Naive B cell (primary cell): ENCODE data around the gene TPSB2. TPM values are rescaled to one million over a fixed set of nuclear protein-coding genes. Genes with fewer than 3 reads are reported as not detected.
"Not testable (repeated sequence)": the region's sequence is repeated elsewhere in the genome, so short reads cannot be mapped to it uniquely, and the experiment has no call there.

ENCODE experiments used
- ATAC-seq, 2 donors: fragments of 150-1000 bp; cut with Tn5 transposase; 2 replicates each; pipeline ENCODE4 v1.10.0; 2021; ENCODE audit warnings: low read depth in 2 of 2, mild to moderate bottlenecking in 2 of 2, moderate library complexity in 2 of 2
- DNase-seq: peaks from one replicate; pipeline ENCODE4 v3.0.0; 2022
- H3K27ac Mint-ChIP-seq, 6 donors: one replicate each; pipeline ENCODE4 v1.8.0; 2020 to 2022; ENCODE audit warnings: mild to moderate bottlenecking in 6 of 6, mixed read lengths in 6 of 6, moderate library complexity in 5 of 6, inconsistent platforms in 2 of 6
- H3K27me3 Mint-ChIP-seq, 3 donors: one replicate each; pipeline ENCODE4 v1.8.0; 2021 to 2022; ENCODE audit warnings: mixed read lengths in 3 of 3, mild to moderate bottlenecking in 1 of 3
- H3K36me3 Mint-ChIP-seq, 2 donors: one replicate each; pipeline ENCODE4 v1.8.0; 2020 to 2022; ENCODE audit warnings: mixed read lengths in 2 of 2, inconsistent platforms in 1 of 2, mild to moderate bottlenecking in 1 of 2
- H3K4me1 Mint-ChIP-seq, 3 donors: one replicate each; pipeline ENCODE4 v1.8.0; 2020 to 2022; ENCODE audit warnings: mixed read lengths in 3 of 3, inconsistent platforms in 1 of 3, mild to moderate bottlenecking in 1 of 3, moderate library complexity in 1 of 3
- H3K4me3 Mint-ChIP-seq, 8 donors: one replicate each; pipeline ENCODE4 v1.8.0; 2020 to 2022; ENCODE audit warnings: mild to moderate bottlenecking in 8 of 8, mixed read lengths in 8 of 8, moderate library complexity in 8 of 8, inconsistent platforms in 2 of 8
- H3K9me3 Mint-ChIP-seq, 7 donors: one replicate each; pipeline ENCODE4 v1.8.0; 2020 to 2022; ENCODE audit warnings: mixed read lengths in 7 of 7, mild to moderate bottlenecking in 5 of 7, inconsistent platforms in 2 of 7, moderate library complexity in 1 of 7
- polyA plus RNA-seq, 6 donors: library from polyadenylated mRNA; unstranded; fragments of 300-500 nt; fragmentation: Illumina TruSeq; gene quantifications; one replicate each; pipeline ENCODE4 v1.2.3, GENCODE V29; 2021; ENCODE audit warnings: low read depth in 6 of 6

TPSB2 gene
- polyA plus RNA-seq, 6 donors from 2014 or later: not detected

DNA sequence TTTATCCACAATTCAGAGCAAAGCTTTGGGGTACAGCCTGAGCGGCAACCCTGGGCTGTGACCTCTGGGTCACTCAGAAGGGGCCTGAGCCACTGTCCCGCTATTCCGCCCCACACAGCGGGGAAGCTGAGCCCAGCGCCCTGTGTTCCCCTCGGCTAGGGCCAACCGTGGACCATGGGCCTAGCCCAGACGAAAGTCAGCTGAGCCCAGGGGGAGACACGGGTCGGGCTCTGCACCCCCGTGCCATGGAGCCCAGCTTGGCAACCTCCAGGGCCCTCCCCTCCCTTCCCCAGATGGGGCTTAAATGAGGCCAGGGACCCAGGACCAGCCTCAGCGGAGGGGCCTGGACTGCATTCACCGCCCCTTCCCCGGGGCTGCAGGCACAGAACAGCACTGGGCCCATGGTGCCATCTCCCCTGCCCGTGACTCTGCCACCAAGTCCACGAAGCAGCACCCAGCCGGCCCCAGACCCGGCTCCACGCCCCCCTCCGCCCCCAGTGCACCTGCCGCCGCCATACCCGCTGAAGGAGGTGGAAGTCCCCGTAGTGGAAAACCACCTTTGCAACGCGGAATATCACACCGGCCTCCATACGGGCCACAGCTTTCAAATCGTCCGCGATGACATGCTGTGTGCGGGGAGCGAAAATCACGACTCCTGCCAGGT is 27.7 kb upstream of the TPSB2 start:
- Mint-ChIP-seq H3K4me3 (no peak overlapping the region), H3K27ac (no peak overlapping the region), H3K36me3 (no peaks in the 10 kb centered on the region), H3K4me1 (peaks cover 6% of the 10 kb centered on the region in 3 donors), H3K9me3 (no peaks in the 10 kb centered on the region), H3K27me3 (peaks cover 4 to 52% (median 26%) of the 10 kb centered on the region in 3 donors)
- DNase-seq: no peak
- no peak for ATAC-seq

DNA sequence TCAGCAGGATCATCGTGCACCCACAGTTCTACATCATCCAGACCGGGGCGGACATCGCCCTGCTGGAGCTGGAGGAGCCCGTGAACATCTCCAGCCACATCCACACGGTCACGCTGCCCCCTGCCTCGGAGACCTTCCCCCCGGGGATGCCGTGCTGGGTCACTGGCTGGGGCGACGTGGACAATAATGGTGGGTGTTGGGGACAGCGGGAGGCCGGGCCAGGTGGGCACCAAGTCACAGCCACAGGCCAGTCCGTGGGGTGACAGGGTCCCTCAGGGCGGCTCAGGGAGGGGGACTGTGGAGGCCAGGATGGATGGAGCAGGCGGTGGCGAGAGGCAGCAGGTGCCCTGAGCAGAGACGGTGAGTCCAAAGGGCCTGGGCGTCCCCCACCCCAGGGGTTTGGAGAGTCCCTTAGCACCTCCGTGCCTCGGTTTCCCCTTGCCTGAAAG is 26.9 kb upstream of the TPSB2 start:
- Mint-ChIP-seq H3K4me3 (no peak overlapping the region), H3K27me3 (peaks cover 1 to 44% (median 18%) of the 10 kb centered on the region in 3 donors), H3K4me1 (peaks cover 6% of the 10 kb centered on the region in 3 donors), H3K9me3 (no peaks in the 10 kb centered on the region), H3K36me3 (no peaks in the 10 kb centered on the region), H3K27ac (no peak overlapping the region)
- no peak for DNase-seq
- ATAC-seq: no peak

DNA sequence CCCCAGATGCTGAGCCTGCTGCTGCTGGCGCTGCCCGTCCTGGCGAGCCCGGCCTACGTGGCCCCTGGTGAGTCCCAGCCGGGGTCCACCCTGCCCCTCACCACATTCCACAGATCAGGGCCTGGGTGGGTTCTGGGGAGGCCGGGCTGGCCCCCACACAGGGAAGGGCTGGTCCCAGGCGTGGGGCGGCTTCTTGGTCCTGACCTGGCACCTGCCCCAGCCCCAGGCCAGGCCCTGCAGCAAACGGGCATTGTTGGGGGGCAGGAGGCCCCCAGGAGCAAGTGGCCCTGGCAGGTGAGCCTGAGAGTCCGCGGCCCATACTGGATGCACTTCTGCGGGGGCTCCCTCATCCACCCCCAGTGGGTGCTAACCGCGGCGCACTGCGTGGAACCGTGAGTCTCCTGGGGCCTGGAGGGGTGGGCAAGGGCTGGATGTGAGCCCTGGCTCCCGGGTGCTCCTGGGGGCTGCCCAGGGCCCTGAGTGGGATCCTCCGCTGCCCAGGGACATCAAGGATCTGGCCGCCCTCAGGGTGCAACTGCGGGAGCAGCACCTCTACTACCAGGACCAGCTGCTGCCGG is 26.4 kb upstream of the TPSB2 start:
- H3K27me3 Mint-ChIP-seq: peaks cover 0 to 40% (median 17%) of the 10 kb centered on the region in 3 donors
- H3K4me1 Mint-ChIP-seq, ATAC-seq, H3K27ac Mint-ChIP-seq, H3K4me3 Mint-ChIP-seq, H3K9me3 Mint-ChIP-seq, H3K36me3 Mint-ChIP-seq, DNase-seq: not testable (repeated sequence)

DNA sequence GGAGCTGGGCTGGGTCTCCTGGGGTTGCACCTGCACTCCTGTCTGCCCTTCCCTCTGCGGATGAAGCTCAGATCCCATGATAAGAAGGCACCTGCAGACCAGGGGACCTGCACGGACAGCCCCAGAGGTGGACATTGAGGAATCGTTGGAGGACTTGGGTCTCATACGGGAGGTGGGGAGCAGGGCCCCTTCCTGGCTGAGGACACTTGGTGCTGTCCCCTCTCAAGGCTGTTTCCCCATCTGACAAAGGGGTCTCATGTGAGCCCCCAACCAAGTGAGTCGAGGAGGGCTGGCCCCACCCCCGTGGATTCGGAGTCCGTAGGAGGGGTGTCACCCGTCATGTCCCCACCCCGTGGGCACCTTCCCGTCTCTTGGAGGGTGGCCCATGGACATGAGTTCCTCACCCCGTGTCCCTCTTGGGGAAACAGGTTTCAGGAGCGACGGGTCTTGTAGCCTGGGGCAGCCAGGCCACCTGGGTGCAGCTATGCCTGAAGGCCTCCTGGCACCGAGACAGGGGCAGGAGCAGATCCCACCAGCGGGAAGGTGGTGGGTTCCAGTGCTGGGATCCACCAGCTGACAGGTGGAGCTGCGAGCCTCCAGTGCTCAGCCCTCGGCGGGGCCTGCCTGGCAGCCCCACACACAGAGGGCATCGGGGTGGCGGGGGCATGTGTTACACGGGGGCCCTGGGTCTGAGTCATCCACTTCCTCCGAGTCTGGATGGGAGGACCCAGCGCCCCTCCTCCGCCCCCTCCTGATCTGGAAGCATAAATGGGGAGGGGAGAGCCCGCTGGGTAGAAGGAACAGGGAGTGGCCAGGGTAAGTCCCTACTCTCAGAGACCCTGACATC is 25.5 kb upstream of the TPSB2 start, which contains the start of gene TPSD1:
TSS of gene TPSD1 (plus strand) at position 794 of the 847 bp plus-strand sequence. CDS start 212 bp downstream, outside the sequence.
- H3K36me3 Mint-ChIP-seq, H3K9me3 Mint-ChIP-seq, H3K4me3 Mint-ChIP-seq, DNase-seq, H3K4me1 Mint-ChIP-seq, ATAC-seq, H3K27ac Mint-ChIP-seq: not testable (repeated sequence)
- H3K27me3 Mint-ChIP-seq: peaks cover 0 to 33% (median 13%) of the 10 kb centered on the region in 3 donors

DNA sequence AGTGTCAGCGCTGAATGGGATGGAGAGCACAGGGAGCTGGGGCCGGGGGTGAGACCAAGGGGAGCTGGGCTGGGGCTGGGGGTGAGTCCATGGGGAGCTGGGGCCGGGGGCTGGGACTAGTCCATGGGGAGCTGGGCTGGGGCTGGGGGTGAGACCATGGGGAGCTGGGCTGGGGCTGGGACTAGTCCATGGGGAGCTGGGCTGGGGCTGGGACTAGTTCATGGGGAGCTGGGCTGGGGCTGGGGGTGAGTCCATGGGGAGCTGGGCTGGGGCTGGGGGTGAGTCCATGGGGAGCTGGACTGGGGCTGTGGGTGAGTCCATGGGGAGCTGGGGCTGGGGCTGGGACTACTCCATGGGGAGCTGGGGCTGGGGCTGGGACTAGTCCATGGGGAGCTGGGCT is 24.8 kb upstream of the TPSB2 start:
- H3K4me3 Mint-ChIP-seq, H3K36me3 Mint-ChIP-seq, H3K9me3 Mint-ChIP-seq, DNase-seq, H3K27ac Mint-ChIP-seq, H3K4me1 Mint-ChIP-seq, ATAC-seq: not testable (repeated sequence)
- H3K27me3 Mint-ChIP-seq: peaks cover 0 to 27% (median 9%) of the 10 kb centered on the region in 3 donors

DNA sequence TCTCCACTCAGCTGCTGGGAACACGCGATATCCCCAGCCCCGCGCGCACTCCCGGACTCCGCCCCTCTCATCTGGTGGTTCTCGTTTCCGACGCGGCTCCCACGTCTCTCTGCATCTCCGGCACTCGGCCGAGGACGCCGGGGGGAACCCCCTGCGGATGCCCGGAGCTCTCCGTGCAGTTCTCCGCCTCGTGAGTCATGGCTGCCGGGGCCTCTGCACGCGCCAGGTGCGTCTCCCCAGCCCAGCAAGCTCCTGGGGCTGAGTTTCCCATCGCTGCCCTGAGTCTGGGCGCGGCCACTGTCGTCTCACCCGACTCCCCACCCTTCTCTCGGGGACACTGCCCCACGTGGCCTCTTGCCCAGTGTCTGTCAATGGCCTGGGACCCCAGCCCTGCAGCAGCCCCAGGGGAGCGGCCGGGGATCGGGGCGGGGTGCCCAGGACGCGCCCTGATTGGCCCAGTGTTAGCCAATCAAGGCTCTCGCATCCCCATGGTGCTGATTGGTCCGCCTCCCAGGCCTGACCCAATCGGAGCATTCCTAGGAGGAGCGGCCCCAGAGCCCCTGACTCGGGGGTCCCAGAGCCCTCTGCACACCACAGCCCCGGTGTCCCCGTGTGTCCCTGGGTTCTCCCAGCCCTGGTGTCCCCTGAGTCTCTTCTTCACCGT is 23.8 kb upstream of the TPSB2 start:
- ATAC-seq, H3K36me3 Mint-ChIP-seq, H3K4me1 Mint-ChIP-seq, H3K27ac Mint-ChIP-seq, H3K9me3 Mint-ChIP-seq, H3K4me3 Mint-ChIP-seq, DNase-seq: not testable (repeated sequence)
- H3K27me3 Mint-ChIP-seq: peaks cover 0 to 20% (median 4%) of the 10 kb centered on the region in 3 donors

DNA sequence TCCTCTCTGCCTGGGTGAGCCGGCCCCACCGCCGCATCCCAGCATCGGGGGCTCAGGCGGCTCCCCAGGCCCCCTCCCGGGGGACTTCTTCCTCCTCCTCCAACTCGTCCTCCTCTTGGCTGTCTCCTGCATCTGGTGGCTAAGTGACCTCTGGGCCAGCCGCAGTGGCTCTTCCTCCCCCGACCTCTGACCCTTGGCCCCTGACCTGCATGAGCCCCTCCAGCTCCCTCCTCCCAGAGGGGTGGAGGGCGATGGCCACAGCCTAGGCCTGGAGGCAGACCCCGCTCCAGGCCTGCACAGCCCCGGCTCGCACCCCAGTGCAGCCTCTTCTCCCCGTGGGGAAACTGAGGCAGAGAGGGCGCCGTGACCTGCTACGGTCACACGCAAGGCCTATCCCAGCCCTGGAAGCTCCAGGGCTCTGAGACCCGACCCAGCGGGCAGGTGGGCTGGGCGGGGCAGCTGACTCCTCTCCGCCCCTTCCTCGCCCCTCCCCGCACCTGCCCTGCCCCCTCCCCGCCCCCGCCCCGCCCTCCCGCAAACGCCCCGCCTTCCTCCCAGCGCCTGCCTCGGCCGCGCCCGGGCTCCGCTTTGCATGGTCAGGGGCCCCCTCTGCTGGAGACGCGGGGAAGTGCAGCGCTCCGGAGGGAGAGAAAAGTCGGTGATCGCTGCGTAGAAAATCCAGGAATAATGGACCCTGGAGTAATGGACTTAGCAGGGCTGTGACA is 19.2 kb upstream of the TPSB2 start:
- Mint-ChIP-seq H3K4me1 (peaks cover 4 to 10% (median 5%) of the 10 kb centered on the region in 3 donors), H3K27me3 (peaks cover 0 to 27% (median 5%) of the 10 kb centered on the region in 3 donors)
- H3K36me3 Mint-ChIP-seq, H3K9me3 Mint-ChIP-seq, H3K27ac Mint-ChIP-seq, DNase-seq, H3K4me3 Mint-ChIP-seq: not testable (repeated sequence)
- peak; percentile 68 to 72 for ATAC-seq

DNA sequence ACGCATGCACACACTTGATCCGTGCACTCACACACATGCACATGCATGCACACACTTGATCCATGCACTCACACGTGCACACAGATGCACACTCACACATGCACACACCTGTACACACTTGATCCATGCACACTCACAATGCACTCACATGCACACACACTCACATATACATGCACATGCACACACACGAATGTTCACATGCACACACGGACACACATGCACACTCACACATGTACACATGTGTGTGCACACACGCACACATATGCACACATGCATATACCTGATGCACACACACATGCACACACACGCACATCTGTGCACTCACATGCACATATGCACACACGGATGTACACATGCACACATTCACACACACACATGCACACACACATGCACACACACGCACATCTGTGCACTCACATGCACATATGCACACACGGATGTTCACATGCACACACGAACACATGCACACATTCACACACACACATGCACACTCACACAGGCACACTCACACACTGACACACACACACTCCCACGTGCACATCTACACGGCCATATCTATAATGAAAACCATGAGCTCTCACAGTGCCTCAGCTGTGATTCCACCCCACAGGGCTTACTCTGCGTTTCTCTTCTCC is 18.0 kb upstream of the TPSB2 start:
- Mint-ChIP-seq H3K4me1 (peaks cover 4 to 10% (median 5%) of the 10 kb centered on the region in 3 donors), H3K27ac (peak overlapping the region in 2 of 6 donors; percentile 29 to 82), H3K27me3 (peaks cover 0 to 27% (median 5%) of the 10 kb centered on the region in 3 donors)
- not testable (repeated sequence) for ATAC-seq, DNase-seq, H3K9me3 Mint-ChIP-seq, H3K4me3 Mint-ChIP-seq, H3K36me3 Mint-ChIP-seq

DNA sequence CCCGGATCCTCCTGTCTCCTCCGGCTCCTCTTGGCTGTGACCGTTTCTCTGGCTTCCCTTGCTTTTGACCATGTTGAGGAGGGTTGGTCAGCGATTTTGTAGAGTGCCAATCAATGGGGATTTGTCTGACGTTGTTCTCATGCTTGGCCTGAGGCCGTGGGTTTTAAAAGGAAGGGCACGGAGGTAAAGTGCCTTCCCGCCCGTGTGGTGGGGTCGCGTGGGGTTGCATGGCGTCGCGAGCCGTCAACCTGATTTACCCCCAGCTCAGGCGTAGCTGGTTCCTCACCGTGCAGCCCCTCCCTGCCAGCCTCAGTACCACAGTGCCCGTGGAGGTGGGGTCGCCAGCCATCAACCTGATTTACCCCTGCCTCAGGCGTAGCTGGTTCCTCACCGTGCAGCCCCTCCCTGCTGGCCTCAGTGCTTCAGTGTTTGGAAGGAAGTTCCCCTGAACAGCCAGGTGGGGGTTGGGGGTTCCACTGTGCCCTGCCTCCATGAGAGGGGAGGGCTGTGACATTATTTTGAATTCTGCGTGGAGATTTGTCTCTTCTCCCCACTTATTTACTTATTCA is 15.6 kb upstream of the TPSB2 start:
- H3K27ac Mint-ChIP-seq: no peak overlapping the region
- H3K36me3 Mint-ChIP-seq: no peaks in the 10 kb centered on the region
- H3K9me3 Mint-ChIP-seq: peaks cover 0 to 2% (median 0%) of the 10 kb centered on the region in 7 donors
- peaks cover 4 to 10% (median 5%) of the 10 kb centered on the region in 3 donors for H3K4me1 Mint-ChIP-seq
- no peak for DNase-seq
- no peak overlapping the region for H3K4me3 Mint-ChIP-seq
- peaks cover 0 to 27% (median 5%) of the 10 kb centered on the region in 3 donors for H3K27me3 Mint-ChIP-seq
- peak; percentile 20 to 37 for ATAC-seq

DNA sequence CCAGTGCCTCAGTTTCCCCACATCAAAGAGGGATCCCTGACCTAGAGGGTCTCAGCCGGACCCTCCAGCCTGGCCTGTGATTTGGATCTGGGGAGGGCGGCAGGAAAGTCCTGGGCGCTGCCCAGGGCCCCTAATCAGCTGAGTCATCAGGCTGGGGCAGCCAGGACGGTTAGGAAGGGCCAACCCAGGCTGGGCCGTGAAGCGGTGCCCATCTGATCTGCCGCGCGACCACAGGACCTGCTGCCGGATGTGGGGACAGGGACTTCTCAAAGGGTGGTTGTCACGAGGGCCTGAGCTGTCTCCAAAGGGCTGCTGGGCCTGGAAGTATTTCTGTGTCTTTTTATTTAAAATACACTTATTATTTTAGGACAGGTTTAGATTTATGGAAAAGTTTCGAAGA is 14.9 kb upstream of the TPSB2 start:
- Mint-ChIP-seq H3K36me3 (no peaks in the 10 kb centered on the region), H3K27ac (no peak overlapping the region), H3K4me1 (peaks cover 4 to 10% (median 5%) of the 10 kb centered on the region in 3 donors), H3K4me3 (no peak overlapping the region), H3K27me3 (peaks cover 0 to 27% (median 5%) of the 10 kb centered on the region in 3 donors), H3K9me3 (peaks cover 0 to 2% (median 0%) of the 10 kb centered on the region in 7 donors)
- DNase-seq (no peak), ATAC-seq (no peak)

DNA sequence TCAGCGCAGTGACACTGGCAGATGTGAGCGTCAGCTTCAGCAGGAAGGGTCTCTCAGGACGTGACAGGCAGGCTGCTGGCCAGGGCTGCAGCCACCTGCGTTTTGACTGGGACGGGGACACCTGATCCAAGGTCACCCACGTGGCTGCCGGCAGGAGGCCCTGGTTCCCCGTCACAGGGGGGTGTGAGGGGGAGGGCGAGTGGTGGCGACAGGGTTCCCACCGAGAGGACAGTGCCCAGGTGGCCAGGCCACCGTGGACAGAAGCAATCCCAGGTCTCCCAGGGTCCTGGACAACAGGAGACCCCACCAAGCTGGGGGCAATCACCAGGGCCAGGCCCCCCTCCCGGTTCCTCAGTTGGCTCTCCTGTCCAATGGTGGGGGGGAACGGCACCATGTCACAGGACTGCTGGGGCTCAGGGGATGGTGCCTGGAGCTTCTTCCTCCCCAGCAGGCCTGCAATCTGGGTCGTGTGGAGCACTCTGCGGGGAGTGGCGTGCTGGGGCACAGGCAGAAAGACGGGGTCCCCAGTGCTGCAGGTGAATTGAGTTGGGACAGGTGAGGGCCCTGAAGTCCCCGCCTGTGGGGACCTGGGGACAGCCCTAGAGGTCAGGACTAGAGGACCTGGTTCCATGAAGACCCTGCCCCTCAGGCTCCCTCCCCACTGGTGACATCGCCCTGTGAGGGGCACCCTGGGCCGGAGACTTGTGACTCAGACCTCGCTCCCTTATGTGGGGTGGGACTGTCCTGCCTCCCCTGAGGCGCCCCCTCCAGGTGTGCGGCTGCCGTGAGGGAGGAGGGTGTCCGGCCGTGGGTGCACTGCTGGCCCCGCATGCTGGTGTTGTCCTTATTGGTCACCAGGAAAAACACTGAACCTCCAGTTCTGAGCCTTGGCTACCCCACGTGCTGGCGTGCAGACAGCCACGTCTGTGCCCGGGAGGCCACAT is 14.2 kb upstream of the TPSB2 start:
- ATAC-seq: not testable (repeated sequence)

More for the DNA sequence above, 14.2 kb upstream of the TPSB2 start:
- H3K36me3 Mint-ChIP-seq, DNase-seq, H3K4me3 Mint-ChIP-seq, H3K27ac Mint-ChIP-seq, H3K9me3 Mint-ChIP-seq: not testable (repeated sequence)
- peaks cover 4 to 10% (median 5%) of the 10 kb centered on the region in 3 donors for H3K4me1 Mint-ChIP-seq
- H3K27me3 Mint-ChIP-seq: peaks cover 0 to 27% (median 5%) of the 10 kb centered on the region in 3 donors
